ENCODE measurements around the gene TACO1. TPM values are rescaled to one million over a fixed set of nuclear protein-coding genes. Genes with fewer than 3 reads are reported as not detected.

TACO1 gene
- total RNA-seq, 4 donors from 2014 or later: 9.3 to 20.2 (median 10.2) TPM

- peaks cover 47% of the 10 kb centered on the region for H3K4me1 ChIP-seq
Observed at GRCh38 chr17:63631062-63631461, 30.4 kb downstream of the TACO1 start.

GRCh38 chr17:63631626-63632025 lies 30.9 kb downstream of the TACO1 start:
- no peak overlapping the region for H3K27ac ChIP-seq
- H3K36me3 ChIP-seq: peaks cover 35% of the 10 kb centered on the region
- H3K27me3 ChIP-seq: no peaks in the 10 kb centered on the region
- no peak for DNase-seq (ENCODE audit: low spot score in 2 of 2)
- H3K4me3 ChIP-seq: no peak overlapping the region
- no peaks in the 10 kb centered on the region for H3K9me3 ChIP-seq
- 68% methylated on average over 1 of the region's 1 CpG for WGBS
- TF ChIP-seq POLR2AphosphoS5 (IDR thresholded peaks at IDR 0.05) (no peak), EP300 (IDR thresholded peaks at IDR 0.05) (no peak), POLR2A (IDR thresholded peaks at IDR 0.05) (no peak), CTCF (IDR thresholded peaks at IDR 0.05) (no peak)
- peaks cover 42% of the 10 kb centered on the region for H3K4me1 ChIP-seq

More at GRCh38 chr17:63631062-63631461, 30.4 kb downstream of the TACO1 start:
- 84% methylated on average over 3 of the region's 3 CpGs for WGBS
- H3K27ac ChIP-seq: no peak overlapping the region
- H3K9me3 ChIP-seq: no peaks in the 10 kb centered on the region
- peaks cover 29% of the 10 kb centered on the region for H3K36me3 ChIP-seq
- no peak for DNase-seq (ENCODE audit: low spot score in 2 of 2)
- no peak overlapping the region for H3K4me3 ChIP-seq
- no peaks in the 10 kb centered on the region for H3K27me3 ChIP-seq
- TF ChIP-seq EP300 (IDR thresholded peaks at IDR 0.05): no peak
- TF ChIP-seq POLR2AphosphoS5 (IDR thresholded peaks at IDR 0.05): no peak
- TF ChIP-seq POLR2A (IDR thresholded peaks at IDR 0.05): no peak
- TF ChIP-seq CTCF (IDR thresholded peaks at IDR 0.05): no peak

GRCh38 chr17:63633742-63634141 lies 33.0 kb downstream of the TACO1 start:
- Histone ChIP-seq H3K27me3 (no peaks in the 10 kb centered on the region), H3K36me3 (peaks cover 50% of the 10 kb centered on the region), H3K4me3 (no peak overlapping the region), H3K4me1 (peaks cover 32% of the 10 kb centered on the region), H3K9me3 (no peaks in the 10 kb centered on the region), H3K27ac (peak overlapping the region; percentile 23)
- TF ChIP-seq CTCF (IDR thresholded peaks at IDR 0.05) (no peak), EP300 (IDR thresholded peaks at IDR 0.05) (no peak), POLR2A (IDR thresholded peaks at IDR 0.05) (no peak), POLR2AphosphoS5 (IDR thresholded peaks at IDR 0.05) (no peak)
- no peak for DNase-seq (ENCODE audit: low spot score in 2 of 2)

GRCh38 chr17:63634163-63634562 lies 33.5 kb downstream of the TACO1 start:
- Histone ChIP-seq H3K9me3 (no peaks in the 10 kb centered on the region), H3K4me3 (no peak overlapping the region), H3K27ac (no peak overlapping the region), H3K27me3 (no peaks in the 10 kb centered on the region), H3K36me3 (peaks cover 50% of the 10 kb centered on the region), H3K4me1 (peaks cover 29% of the 10 kb centered on the region)
- 83% methylated on average over 4 of the region's 4 CpGs for WGBS
- TF ChIP-seq POLR2A (IDR thresholded peaks at IDR 0.05) (no peak), CTCF (IDR thresholded peaks at IDR 0.05) (no peak), POLR2AphosphoS5 (IDR thresholded peaks at IDR 0.05) (no peak), EP300 (IDR thresholded peaks at IDR 0.05) (no peak)
- no peak for DNase-seq (ENCODE audit: low spot score in 2 of 2)

- Histone ChIP-seq H3K4me1 (peaks cover 23% of the 10 kb centered on the region), H3K27ac (no peak overlapping the region), H3K9me3 (no peaks in the 10 kb centered on the region), H3K4me3 (no peak overlapping the region), H3K27me3 (no peaks in the 10 kb centered on the region), H3K36me3 (peaks cover 50% of the 10 kb centered on the region)
- 79% methylated on average over 1 of the region's 1 CpG for WGBS
- no peak for TF ChIP-seq POLR2AphosphoS5 (IDR thresholded peaks at IDR 0.05)
- no peak for TF ChIP-seq EP300 (IDR thresholded peaks at IDR 0.05)
- no peak for TF ChIP-seq POLR2A (IDR thresholded peaks at IDR 0.05)
- no peak for TF ChIP-seq CTCF (IDR thresholded peaks at IDR 0.05)
- DNase-seq (ENCODE audit: low spot score in 2 of 2): no peak
Observed at GRCh38 chr17:63634816-63635215, 34.1 kb downstream of the TACO1 start.

Measured in suprapubic skin (tissue), 4 donors.